NB4 (cell line): ENCODE measurements around the gene RAB3C.
"Not testable (repeated sequence)": the region's sequence is repeated elsewhere in the genome, so short reads cannot be mapped to it uniquely, and the experiment has no call there.

ENCODE experiments used
- DNase-seq: peaks from one replicate; pipeline ENCODE4 v3.0.0; 2010; ENCODE audit warnings: low read depth
- H3K4me3 ChIP-seq: one replicate; pipeline ENCODE4 v1.5.1; 2011; ENCODE audit warnings: mild to moderate bottlenecking, low read depth, low read length, moderate library complexity
- MAX ChIP-seq: IDR thresholded peaks from 2 replicates; pipeline ENCODE4 v1.6.1; 2011; ENCODE audit warnings: low read depth, low read length
- MYC ChIP-seq: IDR thresholded peaks from 2 replicates; pipeline ENCODE4 v1.6.1; 2011; ENCODE audit warnings: low read depth, low read length
- POLR2A ChIP-seq: IDR thresholded peaks from 2 replicates; pipeline ENCODE4 v1.6.1; 2011; ENCODE audit warnings: mild to moderate bottlenecking; ENCODE audit not compliant: insufficient read length; ENCODE audit errors: extremely low read depth
- TF ChIP-seq, protein P1 (sequence below): IDR thresholded peaks from one replicate; pipeline ENCODE4 v1.5.1; 2012; ENCODE audit warnings: low read depth, low read length

RAB3C gene

GRCh38 chr5:58599217-58599616 lies 16.3 kb downstream of the RAB3C start:
- H3K4me3 ChIP-seq: no peak overlapping the region
- no peak for TF ChIP-seq MAX
- TF ChIP-seq MYC: no peak
- TF ChIP-seq, protein P1, sequence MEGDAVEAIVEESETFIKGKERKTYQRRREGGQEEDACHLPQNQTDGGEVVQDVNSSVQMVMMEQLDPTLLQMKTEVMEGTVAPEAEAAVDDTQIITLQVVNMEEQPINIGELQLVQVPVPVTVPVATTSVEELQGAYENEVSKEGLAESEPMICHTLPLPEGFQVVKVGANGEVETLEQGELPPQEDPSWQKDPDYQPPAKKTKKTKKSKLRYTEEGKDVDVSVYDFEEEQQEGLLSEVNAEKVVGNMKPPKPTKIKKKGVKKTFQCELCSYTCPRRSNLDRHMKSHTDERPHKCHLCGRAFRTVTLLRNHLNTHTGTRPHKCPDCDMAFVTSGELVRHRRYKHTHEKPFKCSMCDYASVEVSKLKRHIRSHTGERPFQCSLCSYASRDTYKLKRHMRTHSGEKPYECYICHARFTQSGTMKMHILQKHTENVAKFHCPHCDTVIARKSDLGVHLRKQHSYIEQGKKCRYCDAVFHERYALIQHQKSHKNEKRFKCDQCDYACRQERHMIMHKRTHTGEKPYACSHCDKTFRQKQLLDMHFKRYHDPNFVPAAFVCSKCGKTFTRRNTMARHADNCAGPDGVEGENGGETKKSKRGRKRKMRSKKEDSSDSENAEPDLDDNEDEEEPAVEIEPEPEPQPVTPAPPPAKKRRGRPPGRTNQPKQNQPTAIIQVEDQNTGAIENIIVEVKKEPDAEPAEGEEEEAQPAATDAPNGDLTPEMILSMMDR: no peak
- TF ChIP-seq POLR2A: no peak
- no peak for DNase-seq

- DNase-seq: peak; percentile 54
- not testable (repeated sequence) for H3K4me3 ChIP-seq
Observed at GRCh38 chr5:58600613-58601012, 17.7 kb downstream of the RAB3C start.

GRCh38 chr5:58602889-58603288 lies 20.0 kb downstream of the RAB3C start:
- not testable (repeated sequence) for H3K4me3 ChIP-seq, DNase-seq

- TF ChIP-seq MAX: no peak
- TF ChIP-seq MYC: no peak
- TF ChIP-seq, protein P1: no peak
- TF ChIP-seq POLR2A: no peak
- DNase-seq: no peak
- no peak overlapping the region for H3K4me3 ChIP-seq
Observed at GRCh38 chr5:58606064-58606463, 23.2 kb downstream of the RAB3C start.

DNA sequence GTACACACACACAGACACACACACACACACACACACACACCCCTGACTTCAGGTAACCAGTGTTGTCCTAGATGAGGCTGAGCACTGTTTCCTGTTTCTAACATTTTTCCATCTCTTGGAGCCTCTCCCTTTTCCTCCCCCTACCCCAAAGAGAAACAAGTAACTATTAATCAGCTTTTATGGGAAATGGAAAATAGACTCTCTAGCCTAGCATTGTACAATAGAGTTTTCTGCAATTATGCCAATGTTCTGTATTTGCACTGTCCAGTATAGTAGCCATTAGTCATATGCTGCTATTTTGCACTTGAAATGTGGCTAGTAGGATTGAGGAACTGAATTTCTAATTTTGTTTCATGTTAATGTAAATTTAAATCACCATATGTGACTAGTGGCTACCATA lies 33.1 kb downstream of the RAB3C start:
- no peak overlapping the region for H3K4me3 ChIP-seq
- TF ChIP-seq MAX (no peak), MYC (no peak), POLR2A (no peak)
- TF ChIP-seq, protein P1: no peak
- DNase-seq: no peak

GRCh38 chr5:58617241-58617640 lies 34.4 kb downstream of the RAB3C start:
- H3K4me3 ChIP-seq: no peak overlapping the region
- no peak for DNase-seq
- TF ChIP-seq, protein P1: no peak
- TF ChIP-seq POLR2A (no peak), MAX (no peak), MYC (no peak)

- no peak overlapping the region for H3K4me3 ChIP-seq
- TF ChIP-seq MAX: no peak
- TF ChIP-seq, protein P1: no peak
- TF ChIP-seq POLR2A: no peak
- no peak for TF ChIP-seq MYC
- no peak for DNase-seq
Observed at GRCh38 chr5:58620336-58620735, 37.5 kb downstream of the RAB3C start.
